BJ (cell line): ENCODE results near the gene UCK1. TPM values are rescaled to one million over a fixed set of nuclear protein-coding genes. Genes with fewer than 3 reads are reported as not detected.

Source experiments
- CTCF ChIA-PET: fragments of 350-600 bp; formaldehyde crosslinking; extraction: SDS; loops from one replicate; lab custom pipeline; 2021; ENCODE audit warnings: antibody characterized with exemption, inconsistent platforms; lab: Yijun Ruan, JAX
- POLR2A ChIA-PET: fragments of 300-600 bp; sonication (Branson Sonifier 250); formaldehyde crosslinking; extraction: SDS; loops from one replicate; lab custom pipeline; 2021; ENCODE audit warnings: antibody characterized with exemption; lab: Charles Lee
- DNase-seq: peaks from one replicate; pipeline ENCODE4 v3.0.0-alpha.2; 2011; ENCODE audit warnings: low read depth
- H3K27me3 ChIP-seq: 2 replicates; pipeline ENCODE4 v1.6.0; 2011; ENCODE audit warnings: low read length; ENCODE audit not compliant: control insufficient read depth, insufficient read depth
- H3K36me3 ChIP-seq: 2 replicates; pipeline ENCODE4 v1.5.1; 2011; ENCODE audit warnings: low read length; ENCODE audit not compliant: control insufficient read depth, insufficient read depth
- H3K4me3 ChIP-seq: 2 replicates; pipeline ENCODE4 v1.5.1; 2011; ENCODE audit warnings: low read depth, mild to moderate bottlenecking, control low read depth, low read length
- polyA plus RNA-seq: library from polyadenylated mRNA; depleted of rRNA; stranded (reverse); fragments of >200 nt; gene quantifications from 2 replicates; pipeline ENCODE4 v1.2.3, GENCODE V29; 2011
- TF ChIP-seq, protein P1 (sequence below): IDR thresholded peaks from 2 replicates; pipeline ENCODE4 v1.5.1; 2011; ENCODE audit warnings: low read depth, mild to moderate bottlenecking, control low read depth, inconsistent platforms, low read length, moderate library complexity; ENCODE audit not compliant: insufficient read depth

Gene UCK1
- polyA plus RNA-seq, 1 experiment = 24.9 TPM

DNA sequence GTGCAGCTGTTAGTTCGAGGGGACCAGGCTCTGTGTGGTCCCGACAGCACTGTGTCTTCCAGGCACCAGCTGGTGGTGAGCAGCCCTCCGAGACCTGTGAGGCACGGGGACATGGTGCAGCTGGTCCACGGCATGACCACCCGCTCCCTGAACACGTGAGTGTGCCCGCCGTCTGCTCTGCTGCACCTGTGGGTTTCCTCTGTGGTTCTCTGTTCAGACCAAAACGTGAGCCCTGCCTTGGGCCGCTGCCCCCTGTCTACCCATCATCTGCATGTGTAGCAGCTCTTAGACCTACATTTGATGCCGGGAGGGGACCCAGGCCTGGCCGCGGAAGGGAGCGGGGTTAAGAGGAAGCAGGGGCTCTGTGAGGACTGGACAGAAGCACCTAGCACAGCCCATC lies 17.9 kb downstream of the UCK1 start:
- CTCF ChIA-PET = interaction anchor here (0.5 to 1.4 kb wide), 3 partner anchors 9 to 535 kb away, joined by 3 to 4 read pairs (median 3); no protein-coding TSS in a partner anchor
- TF ChIP-seq, protein P1, sequence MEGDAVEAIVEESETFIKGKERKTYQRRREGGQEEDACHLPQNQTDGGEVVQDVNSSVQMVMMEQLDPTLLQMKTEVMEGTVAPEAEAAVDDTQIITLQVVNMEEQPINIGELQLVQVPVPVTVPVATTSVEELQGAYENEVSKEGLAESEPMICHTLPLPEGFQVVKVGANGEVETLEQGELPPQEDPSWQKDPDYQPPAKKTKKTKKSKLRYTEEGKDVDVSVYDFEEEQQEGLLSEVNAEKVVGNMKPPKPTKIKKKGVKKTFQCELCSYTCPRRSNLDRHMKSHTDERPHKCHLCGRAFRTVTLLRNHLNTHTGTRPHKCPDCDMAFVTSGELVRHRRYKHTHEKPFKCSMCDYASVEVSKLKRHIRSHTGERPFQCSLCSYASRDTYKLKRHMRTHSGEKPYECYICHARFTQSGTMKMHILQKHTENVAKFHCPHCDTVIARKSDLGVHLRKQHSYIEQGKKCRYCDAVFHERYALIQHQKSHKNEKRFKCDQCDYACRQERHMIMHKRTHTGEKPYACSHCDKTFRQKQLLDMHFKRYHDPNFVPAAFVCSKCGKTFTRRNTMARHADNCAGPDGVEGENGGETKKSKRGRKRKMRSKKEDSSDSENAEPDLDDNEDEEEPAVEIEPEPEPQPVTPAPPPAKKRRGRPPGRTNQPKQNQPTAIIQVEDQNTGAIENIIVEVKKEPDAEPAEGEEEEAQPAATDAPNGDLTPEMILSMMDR = no peak
- H3K27me3 ChIP-seq = no peaks in the 10 kb centered on the region
- peaks cover 39% of the 10 kb centered on the region for H3K36me3 ChIP-seq
- no peak overlapping the region for H3K4me3 ChIP-seq
- DNase-seq = no peak
- POLR2A ChIA-PET = no interaction called here

DNA sequence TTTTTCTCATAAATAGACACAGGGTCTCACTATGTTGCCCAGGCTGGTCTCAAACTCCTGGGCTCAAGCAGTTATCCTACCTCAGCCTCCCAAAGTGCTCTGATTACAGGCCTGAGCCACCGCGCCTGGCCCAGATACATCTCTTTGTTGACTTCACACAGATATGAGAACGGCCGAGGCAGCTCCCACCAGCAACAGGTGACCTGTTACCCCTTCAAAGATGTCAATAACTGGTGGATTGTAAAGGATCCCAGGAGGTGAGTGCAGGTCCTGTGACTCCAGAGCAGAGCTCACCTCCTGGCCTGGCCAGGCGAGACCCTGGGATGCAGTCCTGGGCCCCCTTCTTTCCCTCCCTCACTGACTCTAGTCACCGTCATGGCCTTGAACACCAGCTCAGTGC lies 19.2 kb downstream of the UCK1 start:
- no peak for DNase-seq
- no peak overlapping the region for H3K4me3 ChIP-seq
- TF ChIP-seq, protein P1 = no peak
- CTCF ChIA-PET = interaction anchor here (1.0 to 1.3 kb wide), 2 partner anchors 162 to 228 kb away, joined by 3 to 5 read pairs; partner anchors contain the start of gene RAPGEF1
- peaks cover 40% of the 10 kb centered on the region for H3K36me3 ChIP-seq
- H3K27me3 ChIP-seq = no peaks in the 10 kb centered on the region
- POLR2A ChIA-PET = no interaction called here

DNA sequence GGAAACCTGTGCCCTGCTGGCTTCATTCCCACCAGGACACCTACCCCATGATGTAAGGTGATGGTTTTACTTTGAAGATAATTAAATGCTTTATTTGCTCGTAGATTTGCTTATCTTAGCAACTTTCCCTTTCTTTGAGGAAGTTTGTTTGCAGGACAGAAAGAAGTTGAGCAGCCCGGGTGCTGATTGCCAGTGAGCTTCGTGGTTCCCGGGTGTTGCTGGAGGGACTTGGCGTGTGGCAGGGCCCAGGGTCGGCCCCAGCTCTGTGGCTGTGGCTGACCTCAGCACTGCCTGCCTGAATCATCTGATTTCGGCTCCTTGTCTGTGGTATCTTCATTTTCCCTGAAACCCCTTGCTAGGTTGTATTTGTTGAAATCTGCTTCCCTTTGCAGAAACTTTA lies 19.6 kb downstream of the UCK1 start:
- no peak for DNase-seq
- ChIA-PET CTCF (interaction anchor here (1.0 to 1.3 kb wide), 2 partner anchors 162 to 229 kb away, joined by 3 to 5 read pairs; partner anchors contain the start of gene RAPGEF1), POLR2A (no interaction called here)
- Histone ChIP-seq H3K27me3 (no peaks in the 10 kb centered on the region), H3K36me3 (peaks cover 36% of the 10 kb centered on the region), H3K4me3 (no peak overlapping the region)
- TF ChIP-seq, protein P1 = no peak

DNA sequence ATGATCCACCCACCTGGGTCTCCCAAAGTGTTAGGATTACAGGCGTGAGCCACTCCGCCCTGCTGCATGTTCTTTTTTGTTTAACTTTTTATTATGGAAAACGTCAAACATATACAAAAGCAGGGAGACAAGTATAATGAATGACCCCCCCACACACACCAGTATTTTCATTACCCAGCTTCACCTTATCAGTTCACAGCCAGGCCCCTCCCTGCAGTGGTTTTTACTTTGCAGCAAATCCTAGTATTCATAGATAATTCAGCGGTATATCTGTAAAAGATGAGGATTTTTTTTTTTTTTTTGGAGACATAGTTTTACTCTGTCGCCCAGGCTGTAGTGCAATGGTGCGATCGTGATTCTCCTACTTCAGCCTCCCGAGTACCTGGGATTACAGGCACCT lies 26.1 kb downstream of the UCK1 start:
- POLR2A ChIA-PET = no interaction called here
- Histone ChIP-seq H3K4me3 (no peak overlapping the region), H3K27me3 (no peaks in the 10 kb centered on the region), H3K36me3 (peaks cover 9% of the 10 kb centered on the region)
- CTCF ChIA-PET = interaction anchor here (0.6 to 1.8 kb wide), 2 partner anchors 9 to 127 kb away, joined by 3 to 4 read pairs; no protein-coding TSS in a partner anchor
- no peak for DNase-seq
- TF ChIP-seq, protein P1 = no peak

DNA sequence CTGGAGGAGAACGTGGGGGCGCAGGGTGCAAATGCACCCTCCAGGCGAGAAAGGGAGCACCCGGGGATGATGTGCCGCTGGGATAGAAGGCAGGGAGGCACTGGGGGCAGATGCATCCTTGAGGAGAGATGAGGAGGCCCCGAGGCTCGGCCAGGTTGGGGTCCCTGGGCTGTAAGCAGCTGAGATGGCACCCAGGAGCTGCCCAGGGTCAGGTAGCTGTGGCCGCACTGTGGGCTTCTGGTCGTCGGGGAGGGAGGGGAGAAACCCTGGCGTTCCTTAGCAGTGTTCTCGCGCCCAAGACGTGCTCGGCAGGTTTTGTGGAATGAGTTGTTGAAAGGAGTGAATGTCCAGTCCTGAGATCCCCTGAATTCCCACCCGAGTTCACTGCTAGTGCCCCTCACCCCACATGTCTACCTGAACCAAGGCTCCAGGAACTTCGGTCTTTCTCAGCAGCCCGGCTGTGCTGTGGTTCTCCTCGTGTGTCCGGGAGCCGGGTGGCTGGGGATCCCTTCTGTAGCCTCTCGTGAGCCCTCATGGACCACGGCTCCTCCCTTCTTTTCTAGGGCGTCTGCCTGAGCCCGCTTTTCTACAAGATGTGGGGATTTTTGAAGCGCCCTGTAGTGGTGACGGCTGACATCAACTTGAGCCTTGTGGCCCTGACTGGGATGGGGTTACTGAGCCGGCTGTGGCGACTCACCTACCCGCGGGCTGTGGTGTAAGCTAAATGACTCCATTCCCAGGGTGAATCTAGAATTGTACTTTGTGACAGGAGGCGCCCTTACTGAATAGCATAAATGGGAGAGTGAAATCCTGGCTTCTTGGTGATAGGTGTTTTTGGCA lies 27.2 kb downstream of the UCK1 start:
- CTCF ChIA-PET = interaction anchor here (1.1 to 1.8 kb wide), 3 partner anchors 10 to 235 kb away, joined by 3 to 8 read pairs (median 4); partner anchors contain the start of gene RAPGEF1
- Histone ChIP-seq H3K36me3 (peaks cover 13% of the 10 kb centered on the region), H3K27me3 (no peaks in the 10 kb centered on the region), H3K4me3 (peak overlapping the region; percentile 94)
- TF ChIP-seq, protein P1 = peak; percentile 22; the same call in 1 of the 2 replicates
- POLR2A ChIA-PET = interaction anchor here (0.6 to 0.7 kb wide), 2 partner anchors 125 to 324 kb away, joined by 3 to 4 read pairs; no protein-coding TSS in a partner anchor
- no peak for DNase-seq
